HL-60 (cell line): ENCODE measurements around the gene PNPLA6.

ENCODE experiments used
- DNase-seq, 2 experiments: peaks; one replicate each; pipeline ENCODE4 v3.0.0-alpha.2; 2010 to 2020; ENCODE audit warnings: low read depth in 1 of 2, low spot score in 1 of 2
- H3K27ac ChIP-seq: fragments of 250-450 bp; sonication (Bioruptor Pico); replicated peaks from 2 replicates; pipeline ENCODE4 v1.5.1; 2020; ENCODE audit warnings: mild to moderate bottlenecking, moderate library complexity
- H3K27me3 ChIP-seq: fragments of 250-450 bp; sonication (Bioruptor Pico); 2 replicates; pipeline ENCODE4 v1.5.1; 2021; ENCODE audit warnings: mild to moderate bottlenecking, moderate library complexity; ENCODE audit not compliant: insufficient read depth, poor library complexity, severe bottlenecking
- H3K4me3 ChIP-seq: replicated peaks from 2 replicates; pipeline ENCODE4 v1.5.1; 2011; ENCODE audit warnings: mild to moderate bottlenecking, control low read depth, low read length; ENCODE audit not compliant: insufficient read depth
- GABPA ChIP-seq: IDR thresholded peaks from 2 replicates; pipeline ENCODE4 v1.6.1; 2012; ENCODE audit warnings: low read depth
- POLR2AphosphoS5 ChIP-seq: IDR thresholded peaks from 2 replicates; pipeline ENCODE4 v1.6.1; 2012; ENCODE audit warnings: low read depth
- SPI1 ChIP-seq: IDR thresholded peaks from 2 replicates; pipeline ENCODE4 v1.6.1; 2012; ENCODE audit warnings: low read depth, mild to moderate bottlenecking, borderline replicate concordance
- TF ChIP-seq, protein P1 (sequence below): IDR thresholded peaks from one replicate; pipeline ENCODE4 v1.5.1; 2011; ENCODE audit warnings: low read length, control low read depth, inconsistent platforms; ENCODE audit not compliant: insufficient read depth
- TF ChIP-seq, protein P2 (sequence below): IDR thresholded peaks from 2 replicates; pipeline ENCODE4 v1.6.1; 2012; ENCODE audit warnings: low read depth; ENCODE audit not compliant: insufficient replicate concordance

Gene PNPLA6

DNA sequence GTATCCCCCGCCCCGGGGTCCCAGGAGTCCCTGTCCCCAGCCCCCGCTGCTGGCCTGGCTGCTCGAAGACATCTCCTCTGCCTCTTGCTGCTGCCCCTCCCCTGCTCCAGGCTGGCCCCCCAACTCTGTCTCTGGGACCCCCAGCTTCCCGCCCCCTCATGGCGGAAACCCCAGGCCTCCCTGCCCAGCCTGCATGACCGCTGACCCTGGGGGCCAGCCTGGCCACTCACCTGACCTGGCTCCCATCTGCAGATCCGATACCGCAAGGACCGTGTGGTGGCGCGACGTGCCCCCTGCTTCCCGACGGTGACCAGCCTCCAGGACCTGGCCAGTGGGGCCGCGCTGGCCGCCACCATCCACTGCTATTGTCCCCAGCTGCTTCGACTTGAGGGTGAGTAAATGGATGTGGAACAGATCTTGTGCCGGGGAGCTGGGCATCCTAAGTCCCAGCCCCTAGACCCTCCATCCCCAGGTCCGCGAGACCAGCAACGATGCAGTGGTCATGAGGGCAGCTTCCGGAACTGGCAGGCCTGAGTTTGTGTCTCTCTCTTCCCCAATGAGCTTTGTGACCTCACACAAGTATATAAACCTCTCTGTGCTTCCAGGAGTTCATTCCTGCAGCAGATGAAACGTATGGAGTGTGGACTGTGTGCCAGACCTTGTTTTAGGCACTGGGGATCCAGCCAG, 72.5 kb downstream of the PNPLA6 start:
- Histone ChIP-seq H3K27me3 (peaks cover 6% of the 10 kb centered on the region), H3K27ac (no peak overlapping the region), H3K4me3 (no peak overlapping the region)
- TF ChIP-seq GABPA (no peak), POLR2AphosphoS5 (no peak)
- DNase-seq = no peak

DNA sequence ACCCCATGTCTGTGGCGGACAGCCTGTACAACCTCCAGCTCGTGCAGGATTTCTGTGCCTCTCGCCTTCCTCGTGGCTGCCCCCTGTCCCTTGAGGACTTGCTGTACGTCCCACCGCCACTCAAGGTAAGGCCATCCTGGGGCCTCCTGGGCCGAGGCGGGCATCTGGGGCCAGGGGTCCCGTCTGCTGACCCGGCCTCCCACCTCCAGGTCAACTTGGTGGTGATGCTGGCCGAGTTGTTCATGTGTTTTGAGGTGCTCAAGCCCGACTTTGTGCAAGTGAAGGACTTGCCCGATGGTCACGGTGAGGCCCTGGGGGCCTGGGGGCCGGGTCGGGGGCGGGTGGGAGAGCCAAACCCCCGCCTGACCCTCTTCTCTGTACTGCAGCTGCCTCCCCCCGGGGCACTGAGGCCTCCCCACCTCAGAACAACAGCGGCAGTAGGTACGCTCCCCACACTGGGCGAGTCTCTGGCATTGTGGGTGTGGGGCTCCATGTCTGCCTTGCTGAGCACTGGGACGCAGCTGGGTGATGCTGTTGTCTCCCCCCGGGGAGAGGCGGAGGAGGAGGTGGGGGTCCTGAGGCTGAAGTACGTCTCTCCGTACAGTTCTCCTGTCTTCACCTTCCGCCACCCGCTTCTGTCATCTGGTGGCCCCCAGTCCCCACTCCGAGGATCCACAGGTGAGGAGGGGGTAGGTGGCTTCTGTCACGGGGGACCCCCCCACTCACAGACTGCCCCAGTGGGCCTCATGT, 75.1 kb downstream of the PNPLA6 start:
- H3K27me3 ChIP-seq = peaks cover 2% of the 10 kb centered on the region
- H3K27ac ChIP-seq = no peak overlapping the region
- no peak for DNase-seq

More for the DNA sequence above, 75.1 kb downstream of the PNPLA6 start:
- no peak overlapping the region for H3K4me3 ChIP-seq
- no peak for TF ChIP-seq POLR2AphosphoS5
- TF ChIP-seq, protein P1, sequence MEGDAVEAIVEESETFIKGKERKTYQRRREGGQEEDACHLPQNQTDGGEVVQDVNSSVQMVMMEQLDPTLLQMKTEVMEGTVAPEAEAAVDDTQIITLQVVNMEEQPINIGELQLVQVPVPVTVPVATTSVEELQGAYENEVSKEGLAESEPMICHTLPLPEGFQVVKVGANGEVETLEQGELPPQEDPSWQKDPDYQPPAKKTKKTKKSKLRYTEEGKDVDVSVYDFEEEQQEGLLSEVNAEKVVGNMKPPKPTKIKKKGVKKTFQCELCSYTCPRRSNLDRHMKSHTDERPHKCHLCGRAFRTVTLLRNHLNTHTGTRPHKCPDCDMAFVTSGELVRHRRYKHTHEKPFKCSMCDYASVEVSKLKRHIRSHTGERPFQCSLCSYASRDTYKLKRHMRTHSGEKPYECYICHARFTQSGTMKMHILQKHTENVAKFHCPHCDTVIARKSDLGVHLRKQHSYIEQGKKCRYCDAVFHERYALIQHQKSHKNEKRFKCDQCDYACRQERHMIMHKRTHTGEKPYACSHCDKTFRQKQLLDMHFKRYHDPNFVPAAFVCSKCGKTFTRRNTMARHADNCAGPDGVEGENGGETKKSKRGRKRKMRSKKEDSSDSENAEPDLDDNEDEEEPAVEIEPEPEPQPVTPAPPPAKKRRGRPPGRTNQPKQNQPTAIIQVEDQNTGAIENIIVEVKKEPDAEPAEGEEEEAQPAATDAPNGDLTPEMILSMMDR = no peak
- TF ChIP-seq SPI1 = no peak
- TF ChIP-seq, protein P2, sequence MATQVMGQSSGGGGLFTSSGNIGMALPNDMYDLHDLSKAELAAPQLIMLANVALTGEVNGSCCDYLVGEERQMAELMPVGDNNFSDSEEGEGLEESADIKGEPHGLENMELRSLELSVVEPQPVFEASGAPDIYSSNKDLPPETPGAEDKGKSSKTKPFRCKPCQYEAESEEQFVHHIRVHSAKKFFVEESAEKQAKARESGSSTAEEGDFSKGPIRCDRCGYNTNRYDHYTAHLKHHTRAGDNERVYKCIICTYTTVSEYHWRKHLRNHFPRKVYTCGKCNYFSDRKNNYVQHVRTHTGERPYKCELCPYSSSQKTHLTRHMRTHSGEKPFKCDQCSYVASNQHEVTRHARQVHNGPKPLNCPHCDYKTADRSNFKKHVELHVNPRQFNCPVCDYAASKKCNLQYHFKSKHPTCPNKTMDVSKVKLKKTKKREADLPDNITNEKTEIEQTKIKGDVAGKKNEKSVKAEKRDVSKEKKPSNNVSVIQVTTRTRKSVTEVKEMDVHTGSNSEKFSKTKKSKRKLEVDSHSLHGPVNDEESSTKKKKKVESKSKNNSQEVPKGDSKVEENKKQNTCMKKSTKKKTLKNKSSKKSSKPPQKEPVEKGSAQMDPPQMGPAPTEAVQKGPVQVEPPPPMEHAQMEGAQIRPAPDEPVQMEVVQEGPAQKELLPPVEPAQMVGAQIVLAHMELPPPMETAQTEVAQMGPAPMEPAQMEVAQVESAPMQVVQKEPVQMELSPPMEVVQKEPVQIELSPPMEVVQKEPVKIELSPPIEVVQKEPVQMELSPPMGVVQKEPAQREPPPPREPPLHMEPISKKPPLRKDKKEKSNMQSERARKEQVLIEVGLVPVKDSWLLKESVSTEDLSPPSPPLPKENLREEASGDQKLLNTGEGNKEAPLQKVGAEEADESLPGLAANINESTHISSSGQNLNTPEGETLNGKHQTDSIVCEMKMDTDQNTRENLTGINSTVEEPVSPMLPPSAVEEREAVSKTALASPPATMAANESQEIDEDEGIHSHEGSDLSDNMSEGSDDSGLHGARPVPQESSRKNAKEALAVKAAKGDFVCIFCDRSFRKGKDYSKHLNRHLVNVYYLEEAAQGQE = no peak
